ENCODE measurements around the gene SPP1.
A peak's percentile ranks its signal among the peaks of the same experiment; 100 is the strongest.

Gene SPP1

GRCh38 chr4:87949961-87950360 lies 25.6 kb upstream of the SPP1 start:
- no peaks in the 10 kb centered on the region for H3K9me3 Mint-ChIP-seq
- no peak overlapping the region for H3K4me3 Mint-ChIP-seq
- peaks cover 21% of the 10 kb centered on the region for H3K4me1 Mint-ChIP-seq
- TF ChIP-seq CTCF (IDR thresholded peaks at IDR 0.05; ENCODE audit: unreplicated experiment in 3 of 3), result no peak
- H3K36me3 Mint-ChIP-seq (ENCODE audit: low read depth), result no peaks in the 10 kb centered on the region
- peaks cover 20% of the 10 kb centered on the region for H3K27me3 Mint-ChIP-seq (ENCODE audit: low read depth)
- peak overlapping the region; percentile 15 to 57 (median 51) for H3K27ac Mint-ChIP-seq

- Mint-ChIP-seq H3K27ac (peak overlapping the region; percentile 48 to 57 (median 51)), H3K27me3 (ENCODE audit: low read depth) (peaks cover 20% of the 10 kb centered on the region), H3K9me3 (no peaks in the 10 kb centered on the region), H3K4me3 (no peak overlapping the region), H3K4me1 (peaks cover 24% of the 10 kb centered on the region), H3K36me3 (ENCODE audit: low read depth) (no peaks in the 10 kb centered on the region)
- no peak for TF ChIP-seq CTCF (IDR thresholded peaks at IDR 0.05; ENCODE audit: unreplicated experiment in 3 of 3)
Observed at GRCh38 chr4:87950493-87950892, 25.0 kb upstream of the SPP1 start.

- H3K9me3 Mint-ChIP-seq, result no peaks in the 10 kb centered on the region
- H3K27me3 Mint-ChIP-seq (ENCODE audit: low read depth), result peaks cover 20% of the 10 kb centered on the region
- H3K27ac Mint-ChIP-seq, result peak overlapping the region in 2 of 3 experiments; percentile 5 to 57
- peaks cover 30% of the 10 kb centered on the region for H3K4me1 Mint-ChIP-seq
- H3K4me3 Mint-ChIP-seq, result no peak overlapping the region
- TF ChIP-seq CTCF (IDR thresholded peaks at IDR 0.05; ENCODE audit: unreplicated experiment in 3 of 3), result no peak
- no peaks in the 10 kb centered on the region for H3K36me3 Mint-ChIP-seq (ENCODE audit: low read depth)
Observed at GRCh38 chr4:87950936-87951511, 24.5 kb upstream of the SPP1 start.

- Mint-ChIP-seq H3K27ac (peak overlapping the region in 2 of 3 experiments; percentile 13 to 24), H3K4me3 (no peak overlapping the region), H3K4me1 (peaks cover 33% of the 10 kb centered on the region), H3K9me3 (no peaks in the 10 kb centered on the region), H3K36me3 (ENCODE audit: low read depth) (no peaks in the 10 kb centered on the region), H3K27me3 (ENCODE audit: low read depth) (peaks cover 17% of the 10 kb centered on the region)
- no peak for TF ChIP-seq CTCF (IDR thresholded peaks at IDR 0.05; ENCODE audit: unreplicated experiment in 3 of 3)
Observed at GRCh38 chr4:87953826-87954225, 21.7 kb upstream of the SPP1 start.

GRCh38 chr4:87956501-87956900 lies 19.0 kb upstream of the SPP1 start:
- Mint-ChIP-seq H3K27me3 (ENCODE audit: low read depth) (peaks cover 13% of the 10 kb centered on the region), H3K4me3 (no peak overlapping the region), H3K27ac (peak overlapping the region in 1 of 3 experiments; percentile 39), H3K4me1 (peaks cover 20% of the 10 kb centered on the region), H3K9me3 (peaks cover 4% of the 10 kb centered on the region), H3K36me3 (ENCODE audit: low read depth) (no peaks in the 10 kb centered on the region)
- no peak for TF ChIP-seq CTCF (IDR thresholded peaks at IDR 0.05; ENCODE audit: unreplicated experiment in 3 of 3)

GRCh38 chr4:87957061-87957460 lies 18.5 kb upstream of the SPP1 start:
- Mint-ChIP-seq H3K9me3 (peaks cover 4% of the 10 kb centered on the region), H3K4me3 (no peak overlapping the region), H3K27me3 (ENCODE audit: low read depth) (peaks cover 8% of the 10 kb centered on the region), H3K27ac (no peak overlapping the region), H3K36me3 (ENCODE audit: low read depth) (no peaks in the 10 kb centered on the region), H3K4me1 (peaks cover 20% of the 10 kb centered on the region)
- no peak for TF ChIP-seq CTCF (IDR thresholded peaks at IDR 0.05; ENCODE audit: unreplicated experiment in 3 of 3)

All from nephron (organoid).